ENCODE measurements around the gene ROBO3.

DNA sequence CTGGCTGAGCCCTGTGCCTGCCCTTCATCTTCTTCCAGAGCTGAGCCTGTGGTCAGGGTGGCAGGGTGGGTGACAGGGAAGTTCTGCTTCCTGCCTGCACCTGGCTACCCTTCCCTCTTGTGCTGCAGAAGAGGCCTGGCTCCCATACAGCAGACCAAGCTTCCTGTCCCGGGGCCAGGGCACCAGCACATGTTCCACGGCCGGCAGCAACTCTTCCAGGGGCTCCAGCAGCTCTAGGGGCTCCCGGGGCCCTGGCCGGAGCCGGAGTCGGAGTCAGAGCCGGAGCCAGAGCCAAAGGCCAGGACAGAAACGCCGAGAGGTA is 15.0 kb downstream of the ROBO3 start:
- TF ChIP-seq POLR2AphosphoS5 (IDR thresholded peaks at IDR 0.05; ENCODE audit: low read depth, low read length) (no peak), SIN3A (IDR thresholded peaks at IDR 0.05; ENCODE audit: borderline replicate concordance, insufficient read depth, low read length) (no peak), TAF1 (IDR thresholded peaks at IDR 0.05; ENCODE audit: borderline replicate concordance, insufficient read depth, low read length) (no peak), FOXP2 (optimal IDR thresholded peaks at IDR 0.05; ENCODE audit: borderline replicate concordance, extremely low read depth, extremely low read length, insufficient read depth) (no peak)
- TF ChIP-seq, protein P1, sequence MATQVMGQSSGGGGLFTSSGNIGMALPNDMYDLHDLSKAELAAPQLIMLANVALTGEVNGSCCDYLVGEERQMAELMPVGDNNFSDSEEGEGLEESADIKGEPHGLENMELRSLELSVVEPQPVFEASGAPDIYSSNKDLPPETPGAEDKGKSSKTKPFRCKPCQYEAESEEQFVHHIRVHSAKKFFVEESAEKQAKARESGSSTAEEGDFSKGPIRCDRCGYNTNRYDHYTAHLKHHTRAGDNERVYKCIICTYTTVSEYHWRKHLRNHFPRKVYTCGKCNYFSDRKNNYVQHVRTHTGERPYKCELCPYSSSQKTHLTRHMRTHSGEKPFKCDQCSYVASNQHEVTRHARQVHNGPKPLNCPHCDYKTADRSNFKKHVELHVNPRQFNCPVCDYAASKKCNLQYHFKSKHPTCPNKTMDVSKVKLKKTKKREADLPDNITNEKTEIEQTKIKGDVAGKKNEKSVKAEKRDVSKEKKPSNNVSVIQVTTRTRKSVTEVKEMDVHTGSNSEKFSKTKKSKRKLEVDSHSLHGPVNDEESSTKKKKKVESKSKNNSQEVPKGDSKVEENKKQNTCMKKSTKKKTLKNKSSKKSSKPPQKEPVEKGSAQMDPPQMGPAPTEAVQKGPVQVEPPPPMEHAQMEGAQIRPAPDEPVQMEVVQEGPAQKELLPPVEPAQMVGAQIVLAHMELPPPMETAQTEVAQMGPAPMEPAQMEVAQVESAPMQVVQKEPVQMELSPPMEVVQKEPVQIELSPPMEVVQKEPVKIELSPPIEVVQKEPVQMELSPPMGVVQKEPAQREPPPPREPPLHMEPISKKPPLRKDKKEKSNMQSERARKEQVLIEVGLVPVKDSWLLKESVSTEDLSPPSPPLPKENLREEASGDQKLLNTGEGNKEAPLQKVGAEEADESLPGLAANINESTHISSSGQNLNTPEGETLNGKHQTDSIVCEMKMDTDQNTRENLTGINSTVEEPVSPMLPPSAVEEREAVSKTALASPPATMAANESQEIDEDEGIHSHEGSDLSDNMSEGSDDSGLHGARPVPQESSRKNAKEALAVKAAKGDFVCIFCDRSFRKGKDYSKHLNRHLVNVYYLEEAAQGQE (IDR thresholded peaks at IDR 0.05; ENCODE audit: insufficient read depth in 1 of 2, low read depth in 2 of 2, low read length in 2 of 2): no peak
